K562 (cell line): Measurements from ENCODE around the gene SORCS2.

Experiments
- ARID2 ChIP-seq: fragments of 450-650 bp; IDR thresholded peaks from 2 replicates; pipeline ENCODE4 v1.6.1; 2017; ENCODE audit warnings: antibody characterized with exemption, mild to moderate bottlenecking
- BRD9 ChIP-seq: fragments of 450-650 bp; IDR thresholded peaks from 2 replicates; pipeline ENCODE4 v1.6.1; 2018; ENCODE audit warnings: low read depth; ENCODE audit not compliant: partially characterized antibody
- EZH2 ChIP-seq: IDR thresholded peaks from 2 replicates; pipeline ENCODE4 v1.6.1; 2012; ENCODE audit warnings: low read depth, mild to moderate bottlenecking, inconsistent platforms, low read length, borderline replicate concordance
- LARP7 ChIP-seq: fragments of 450-650 bp; IDR thresholded peaks from 2 replicates; pipeline ENCODE4 v1.6.1; 2016
- NFXL1 ChIP-seq: fragments of 450-650 bp; formaldehyde crosslinking; IDR thresholded peaks from 2 replicates; pipeline ENCODE4 v1.4.0; 2021; ENCODE audit warnings: mild to moderate bottlenecking
- POLR2A ChIP-seq: fragments of 450-650 bp; conservative IDR thresholded peaks from 2 replicates; pipeline ENCODE4 v1.6.1; 2016
- SMARCE1 ChIP-seq: fragments of 450-650 bp; IDR thresholded peaks from 2 replicates; pipeline ENCODE4 v1.7.1; 2016; ENCODE audit warnings: mild to moderate bottlenecking
- TEAD2 ChIP-seq: fragments of 450-650 bp; IDR thresholded peaks from 2 replicates; pipeline ENCODE4 v1.6.1; 2016; ENCODE audit warnings: missing genetic modification characterization, control low read depth, missing compliant biosample characterization
- ZC3H8 ChIP-seq: fragments of 450-650 bp; IDR thresholded peaks from 2 replicates; pipeline ENCODE4 v1.6.1; 2017
- ZHX1 ChIP-seq: fragments of 150-350 bp; conservative IDR thresholded peaks from 2 replicates; pipeline ENCODE4 v1.6.1; 2014; ENCODE audit warnings: low read length
- ZNF24 ChIP-seq: fragments of 450-650 bp; IDR thresholded peaks from 2 replicates; pipeline ENCODE4 v1.6.1; 2016
- TF ChIP-seq, protein P1 (sequence below), 3 experiments: IDR thresholded peaks in 2 of 3; conservative IDR thresholded peaks in 1 of 3; 2 replicates each; pipeline ENCODE4 v1.5.1; 2011 to 2012; ENCODE audit warnings: low read length in 3 of 3, mild to moderate bottlenecking in 3 of 3, control low read depth in 2 of 3, improper control_type of control experiment in 1 of 3, inconsistent platforms in 1 of 3, low read depth in 1 of 3, mixed read lengths in 1 of 3, moderate library complexity in 1 of 3; ENCODE audit not compliant: insufficient read depth in 2 of 3
- TF ChIP-seq, protein P2 (sequence below): fragments of 250-450 bp; sonication (Bioruptor Pico); IDR thresholded peaks from 2 replicates; pipeline ENCODE4 v1.4.0; 2020; ENCODE audit warnings: mild to moderate bottlenecking, moderate library complexity

- TF ChIP-seq EZH2 (no peak), NFXL1 (no peak), ARID2 (no peak), LARP7 (no peak), BRD9 (no peak), ZNF24 (no peak), TEAD2 (tag) (no peak), ZHX1 (no peak), SMARCE1 (no peak), ZC3H8 (no peak), POLR2A (no peak)
- TF ChIP-seq, protein P1, sequence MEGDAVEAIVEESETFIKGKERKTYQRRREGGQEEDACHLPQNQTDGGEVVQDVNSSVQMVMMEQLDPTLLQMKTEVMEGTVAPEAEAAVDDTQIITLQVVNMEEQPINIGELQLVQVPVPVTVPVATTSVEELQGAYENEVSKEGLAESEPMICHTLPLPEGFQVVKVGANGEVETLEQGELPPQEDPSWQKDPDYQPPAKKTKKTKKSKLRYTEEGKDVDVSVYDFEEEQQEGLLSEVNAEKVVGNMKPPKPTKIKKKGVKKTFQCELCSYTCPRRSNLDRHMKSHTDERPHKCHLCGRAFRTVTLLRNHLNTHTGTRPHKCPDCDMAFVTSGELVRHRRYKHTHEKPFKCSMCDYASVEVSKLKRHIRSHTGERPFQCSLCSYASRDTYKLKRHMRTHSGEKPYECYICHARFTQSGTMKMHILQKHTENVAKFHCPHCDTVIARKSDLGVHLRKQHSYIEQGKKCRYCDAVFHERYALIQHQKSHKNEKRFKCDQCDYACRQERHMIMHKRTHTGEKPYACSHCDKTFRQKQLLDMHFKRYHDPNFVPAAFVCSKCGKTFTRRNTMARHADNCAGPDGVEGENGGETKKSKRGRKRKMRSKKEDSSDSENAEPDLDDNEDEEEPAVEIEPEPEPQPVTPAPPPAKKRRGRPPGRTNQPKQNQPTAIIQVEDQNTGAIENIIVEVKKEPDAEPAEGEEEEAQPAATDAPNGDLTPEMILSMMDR (IDR thresholded peaks at IDR 0.05 in 2 of 3, conservative IDR thresholded peaks at IDR 0.05 in 1 of 3; ENCODE audit: insufficient read depth in 2 of 3, low read depth in 1 of 3, low read length in 3 of 3), result no peak
- TF ChIP-seq, protein P2, sequence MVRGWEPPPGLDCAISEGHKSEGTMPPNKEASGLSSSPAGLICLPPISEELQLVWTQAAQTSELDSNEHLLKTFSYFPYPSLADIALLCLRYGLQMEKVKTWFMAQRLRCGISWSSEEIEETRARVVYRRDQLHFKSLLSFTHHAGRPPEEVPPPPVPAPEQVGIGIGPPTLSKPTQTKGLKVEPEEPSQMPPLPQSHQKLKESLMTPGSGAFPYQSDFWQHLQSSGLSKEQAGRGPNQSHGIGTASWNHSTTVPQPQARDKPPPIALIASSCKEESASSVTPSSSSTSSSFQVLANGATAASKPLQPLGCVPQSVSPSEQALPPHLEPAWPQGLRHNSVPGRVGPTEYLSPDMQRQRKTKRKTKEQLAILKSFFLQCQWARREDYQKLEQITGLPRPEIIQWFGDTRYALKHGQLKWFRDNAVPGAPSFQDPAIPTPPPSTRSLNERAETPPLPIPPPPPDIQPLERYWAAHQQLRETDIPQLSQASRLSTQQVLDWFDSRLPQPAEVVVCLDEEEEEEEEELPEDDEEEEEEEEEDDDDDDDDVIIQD (CRISPR knock-in tag), result no peak
Observed at GRCh38 chr4:7649411-7649740, 457.0 kb downstream of the SORCS2 start.
